Measurements from ENCODE around the gene LRP5. TPM values are rescaled to one million over a fixed set of nuclear protein-coding genes. Genes with fewer than 3 reads are reported as not detected.
"Not testable (repeated sequence)": the region's sequence is repeated elsewhere in the genome, so short reads cannot be mapped to it uniquely, and the experiment has no call there.

The LRP5 gene
- polyA plus RNA-seq, 3 donors: 30.4 to 55.7 (median 54.6) TPM

GRCh38 chr11:68299517-68299879 lies 12.9 kb upstream of the LRP5 start:
- DNase-seq (ENCODE audit: extremely low read depth in 1 of 11, low read depth in 9 of 11, low spot score in 4 of 11): not testable (repeated sequence)

DNA sequence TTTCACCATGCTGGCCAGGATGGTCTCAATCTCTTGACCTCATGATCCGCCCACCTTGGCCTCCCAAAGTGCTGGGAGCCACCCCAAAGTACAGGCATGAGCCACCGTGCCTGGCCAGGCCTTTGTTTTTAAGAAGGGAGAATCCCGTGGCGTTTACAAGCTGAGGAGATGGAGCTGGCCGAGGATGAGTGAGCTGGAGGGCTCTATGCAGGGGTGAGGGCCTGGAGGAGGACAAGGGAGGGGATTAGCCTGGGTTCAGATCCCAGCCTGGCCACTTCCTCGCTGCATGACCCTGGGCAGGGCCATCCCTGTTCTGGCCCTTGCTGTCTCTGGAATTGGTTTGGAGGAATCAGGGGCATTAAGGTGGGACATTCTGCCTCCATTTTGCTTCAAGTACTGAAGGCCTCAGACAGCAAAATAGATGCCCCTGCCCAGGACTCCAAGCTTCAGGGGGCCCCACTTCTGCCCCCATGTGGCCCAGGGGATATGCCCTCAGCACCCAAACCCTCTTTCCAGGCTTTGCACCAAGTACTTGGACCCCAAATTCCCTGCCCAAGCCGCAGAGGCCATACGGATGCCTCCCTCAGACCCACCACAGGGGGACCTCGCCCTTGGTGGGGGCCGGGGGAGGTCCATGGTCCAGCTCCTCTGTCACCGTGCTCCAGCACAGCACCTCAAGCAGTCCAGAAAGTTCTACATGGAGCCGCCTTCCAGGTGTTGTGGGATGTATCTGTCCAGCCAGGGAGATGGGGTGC lies 12.1 kb upstream of the LRP5 start:
- DNase-seq (ENCODE audit: extremely low read depth in 1 of 11, low read depth in 9 of 11, low spot score in 4 of 11): no peak

DNA sequence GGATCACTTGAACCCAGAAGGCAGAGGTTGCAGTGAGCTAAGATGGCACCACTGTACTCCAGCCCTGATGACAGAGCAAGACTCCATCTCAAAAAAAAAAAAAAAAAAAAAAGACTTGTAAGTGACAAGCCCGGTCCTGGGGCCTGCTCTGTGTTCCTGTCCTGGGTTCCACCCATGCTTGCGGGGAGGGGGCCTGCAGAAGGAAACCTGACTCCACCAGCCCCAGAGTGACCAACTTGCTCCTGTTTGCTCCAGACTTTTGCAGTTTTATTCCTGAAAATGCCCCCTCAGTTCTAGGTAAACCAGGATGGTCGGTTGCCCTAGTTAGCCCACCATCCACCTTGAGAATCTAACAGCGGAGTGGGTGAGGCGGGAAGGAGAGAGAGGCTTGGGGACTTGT lies 10.1 kb upstream of the LRP5 start:
- DNase-seq (ENCODE audit: extremely low read depth in 1 of 11, low read depth in 9 of 11, low spot score in 4 of 11): no peak

GRCh38 chr11:68302670-68303069 lies 9.7 kb upstream of the LRP5 start:
- DNase-seq (ENCODE audit: extremely low read depth in 1 of 11, low read depth in 9 of 11, low spot score in 4 of 11): no peak

GRCh38 chr11:68303083-68303482 lies 9.3 kb upstream of the LRP5 start:
- no peak for DNase-seq (ENCODE audit: extremely low read depth in 1 of 11, low read depth in 9 of 11, low spot score in 4 of 11)

DNA sequence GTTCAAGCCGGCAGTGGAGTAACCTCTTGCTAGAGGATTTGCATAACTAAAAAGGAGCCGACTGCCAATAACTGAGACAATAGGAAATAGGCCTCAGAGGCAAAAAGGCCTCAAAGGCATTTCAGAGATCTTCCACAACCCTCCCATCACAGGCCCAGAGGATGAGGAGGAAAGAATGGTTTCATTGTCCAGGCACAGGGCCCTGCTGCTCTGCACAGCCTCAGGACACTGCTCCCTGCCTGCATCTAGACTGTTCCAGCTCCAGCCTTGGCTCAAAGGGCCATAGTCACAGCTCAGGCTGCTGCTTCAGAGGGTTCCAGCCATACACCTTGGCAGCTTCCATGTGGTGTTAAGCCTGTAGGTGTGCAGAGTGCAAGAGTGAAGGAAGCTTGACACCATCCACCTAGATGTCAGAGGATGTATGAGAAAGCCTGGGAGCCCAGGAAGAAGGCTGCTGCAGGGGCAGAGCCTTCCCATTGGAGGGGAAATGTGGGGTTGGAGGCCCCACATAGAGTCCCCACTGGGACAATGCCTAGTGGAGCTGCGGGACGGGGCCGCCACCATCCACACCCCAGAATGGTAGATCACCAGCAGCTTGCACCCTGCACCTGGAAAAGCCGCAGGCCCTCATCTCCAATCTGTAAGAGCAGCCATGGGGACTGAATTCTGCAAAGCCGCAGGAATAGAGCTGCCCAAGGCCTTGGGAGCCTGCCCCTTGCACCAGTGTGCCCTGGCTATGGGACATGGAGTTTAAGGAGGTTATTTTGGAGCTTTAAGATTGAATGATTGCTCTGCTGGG lies 8.2 kb upstream of the LRP5 start:
- no peak for DNase-seq (ENCODE audit: extremely low read depth in 1 of 11, low read depth in 9 of 11, low spot score in 4 of 11)

- no peak for DNase-seq (ENCODE audit: extremely low read depth in 1 of 11, low read depth in 9 of 11, low spot score in 4 of 11)
These were observed 5.8 kb upstream of the LRP5 start for GRCh38 chr11:68306636-68307035.

DNA sequence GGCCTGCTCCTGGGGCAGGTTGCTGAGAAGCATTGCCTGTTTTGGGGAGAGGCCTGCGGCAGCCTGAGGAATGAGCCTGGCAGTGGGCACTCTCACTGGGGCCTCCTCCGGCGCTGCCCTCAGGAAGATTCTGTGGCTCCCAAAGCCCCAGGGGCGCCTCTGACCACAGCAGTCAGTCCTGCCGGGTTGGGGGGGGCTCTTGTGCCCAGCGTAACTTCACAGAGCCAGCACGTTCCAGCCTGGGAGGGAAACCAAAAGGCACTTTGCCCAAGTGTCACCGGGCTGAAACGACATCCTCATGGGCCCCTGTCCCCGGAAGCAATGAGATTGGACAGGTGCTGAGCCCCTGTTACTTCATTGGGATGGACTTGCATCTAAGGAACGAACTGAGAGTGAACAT lies 4.3 kb upstream of the LRP5 start:
- DNase-seq (ENCODE audit: extremely low read depth in 1 of 11, low read depth in 9 of 11, low spot score in 4 of 11): no peak

GRCh38 chr11:68309621-68310185 lies 2.7 kb upstream of the LRP5 start:
- no peak for DNase-seq (ENCODE audit: extremely low read depth in 1 of 11, low read depth in 9 of 11, low spot score in 4 of 11)

GRCh38 chr11:68311160-68312116 lies 953 bp upstream of the LRP5 start:
- DNase-seq (ENCODE audit: extremely low read depth in 1 of 11, low read depth in 9 of 11, low spot score in 4 of 11): no peak

GRCh38 chr11:68312780-68313573 lies 586 bp downstream of the LRP5 start:
- DNase-seq (ENCODE audit: extremely low read depth in 1 of 11, low read depth in 9 of 11, low spot score in 4 of 11): no peak

GRCh38 chr11:68313574-68314202 lies 1.3 kb downstream of the LRP5 start:
- no peak for DNase-seq (ENCODE audit: extremely low read depth in 1 of 11, low read depth in 9 of 11, low spot score in 4 of 11)

DNA sequence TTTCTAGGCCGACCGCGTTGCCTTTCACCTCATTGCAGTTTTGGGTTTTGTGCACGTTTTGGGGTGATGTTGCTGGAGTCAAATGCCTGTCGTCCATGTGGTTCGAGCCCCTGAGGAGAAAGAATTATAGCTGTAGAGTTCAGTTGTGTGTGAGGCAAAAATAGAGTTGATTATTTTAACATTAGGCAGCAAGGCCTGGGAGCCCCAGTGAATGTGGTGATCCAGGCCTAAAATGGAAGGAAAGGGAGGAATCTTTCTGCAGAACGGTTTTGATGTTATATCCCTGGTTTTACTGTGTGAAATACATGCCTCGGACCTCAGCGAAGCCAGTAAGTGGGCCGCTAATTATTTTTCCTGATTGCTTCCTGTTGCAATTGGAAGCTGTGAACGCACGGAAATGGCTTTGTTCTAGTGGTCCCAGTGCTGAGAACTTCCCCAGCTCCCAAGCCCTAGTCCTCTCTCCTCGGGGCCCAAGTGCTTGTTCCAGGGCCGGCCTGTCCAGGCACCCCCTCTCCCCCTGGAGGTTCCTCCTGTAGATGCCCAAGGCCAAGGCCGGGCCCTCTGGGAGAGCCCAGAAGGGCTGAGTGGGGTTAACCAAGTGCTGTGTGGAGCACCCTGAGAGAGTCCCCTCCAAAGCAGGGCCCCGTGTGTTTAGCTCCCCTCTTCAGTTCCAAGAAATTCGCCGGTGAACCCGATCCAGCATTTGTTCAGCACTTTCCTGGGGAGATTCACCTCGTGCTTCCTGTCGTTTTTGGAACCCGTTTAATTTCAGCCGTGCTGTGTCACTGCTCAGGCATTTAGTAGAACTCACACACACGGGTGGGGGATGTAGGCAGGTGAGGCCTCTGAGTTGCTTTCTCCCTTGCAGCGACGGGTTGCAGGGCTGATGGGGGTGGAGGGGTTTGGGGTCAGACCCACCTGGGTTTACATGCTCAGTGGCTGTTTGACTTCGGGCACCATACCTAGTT lies 2.1 kb downstream of the LRP5 start:
- DNase-seq (ENCODE audit: extremely low read depth in 1 of 11, low read depth in 9 of 11, low spot score in 4 of 11): no peak

DNA sequence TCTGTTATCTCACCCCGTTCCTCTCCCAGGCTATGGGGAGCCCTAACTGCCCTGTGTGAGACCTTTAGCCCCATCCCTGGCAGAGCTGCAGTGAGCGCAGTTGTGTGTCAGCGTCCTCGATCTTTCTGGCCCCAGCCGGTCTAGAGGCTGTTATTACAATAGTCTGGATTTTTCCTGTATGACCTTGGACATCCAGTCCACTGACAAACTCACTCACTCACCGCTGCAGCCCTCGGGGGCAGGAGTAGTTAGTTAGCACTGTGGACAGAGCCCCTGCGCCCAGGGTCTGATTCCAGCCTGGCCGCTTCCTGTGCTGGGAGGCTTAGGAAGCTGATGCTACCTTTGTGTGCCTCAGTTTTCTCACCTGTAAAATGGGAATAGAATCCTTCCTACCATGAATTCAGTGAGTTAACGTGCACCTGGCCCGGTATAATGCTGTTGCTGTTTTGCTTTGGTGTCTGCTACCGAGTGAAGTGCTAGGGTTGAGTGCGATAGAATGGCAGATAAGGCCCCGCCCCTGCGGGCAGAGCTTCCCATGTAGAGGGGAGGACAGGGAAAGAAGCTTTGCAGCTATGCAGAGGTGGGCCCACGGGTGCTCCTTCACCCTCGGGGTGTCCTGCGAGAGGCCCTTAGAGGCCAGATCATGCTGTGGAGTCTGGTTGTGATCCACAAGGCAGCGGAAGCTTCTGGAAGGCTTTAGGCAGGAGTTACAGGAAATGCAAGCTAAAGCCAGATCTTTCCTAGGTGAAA lies 3.0 kb downstream of the LRP5 start:
- DNase-seq (ENCODE audit: extremely low read depth in 1 of 11, low read depth in 9 of 11, low spot score in 4 of 11): no peak

DNA sequence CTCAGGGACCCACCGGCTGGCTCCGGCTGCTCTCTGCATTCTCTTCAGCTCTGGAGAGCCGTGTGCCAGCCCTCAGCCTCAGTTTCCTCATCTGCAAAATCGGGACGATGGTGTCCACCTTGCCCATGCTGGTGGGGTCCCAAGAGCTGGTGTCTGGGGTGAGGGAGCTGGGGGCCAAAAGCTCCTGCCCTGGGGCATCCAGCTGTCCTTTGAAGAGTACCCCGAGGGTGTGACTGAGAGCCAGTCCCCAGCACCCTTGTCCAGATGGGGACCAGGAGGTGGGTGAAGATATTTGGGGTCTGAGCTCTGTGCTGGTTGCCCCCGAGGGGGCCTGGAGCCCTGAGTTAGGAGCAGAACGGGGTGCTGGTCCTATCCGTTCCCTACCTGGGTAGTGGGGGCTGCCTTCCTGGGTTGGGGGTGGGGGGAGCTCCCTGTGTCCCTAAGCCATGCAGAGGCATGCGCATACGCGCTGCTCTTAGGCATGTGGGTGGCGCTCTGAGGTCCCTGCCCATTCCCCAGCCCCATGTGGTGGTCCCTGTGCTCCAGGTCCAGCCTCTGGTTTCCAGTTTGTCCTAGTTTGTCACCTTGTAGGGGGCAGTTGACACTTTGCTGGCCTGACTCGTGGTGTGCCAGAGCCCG lies 4.9 kb downstream of the LRP5 start:
- DNase-seq (ENCODE audit: extremely low read depth in 1 of 11, low read depth in 9 of 11, low spot score in 4 of 11): no peak

Measured in renal cortex interstitium (tissue), 11 donors.